Colon (tissue), 2 donors: ENCODE data around the gene ART5.
"Not testable (repeated sequence)": the region's sequence is repeated elsewhere in the genome, so short reads cannot be mapped to it uniquely, and the experiment has no call there.

Experiments used
- FAIRE-seq: peaks from 2 replicates; lab custom pipeline; 2012; peaks lifted over from hg19 to GRCh38; lab: Jason Lieb, UNC
- donor health status: control.
- donor health status: control.

The ART5 gene

DNA sequence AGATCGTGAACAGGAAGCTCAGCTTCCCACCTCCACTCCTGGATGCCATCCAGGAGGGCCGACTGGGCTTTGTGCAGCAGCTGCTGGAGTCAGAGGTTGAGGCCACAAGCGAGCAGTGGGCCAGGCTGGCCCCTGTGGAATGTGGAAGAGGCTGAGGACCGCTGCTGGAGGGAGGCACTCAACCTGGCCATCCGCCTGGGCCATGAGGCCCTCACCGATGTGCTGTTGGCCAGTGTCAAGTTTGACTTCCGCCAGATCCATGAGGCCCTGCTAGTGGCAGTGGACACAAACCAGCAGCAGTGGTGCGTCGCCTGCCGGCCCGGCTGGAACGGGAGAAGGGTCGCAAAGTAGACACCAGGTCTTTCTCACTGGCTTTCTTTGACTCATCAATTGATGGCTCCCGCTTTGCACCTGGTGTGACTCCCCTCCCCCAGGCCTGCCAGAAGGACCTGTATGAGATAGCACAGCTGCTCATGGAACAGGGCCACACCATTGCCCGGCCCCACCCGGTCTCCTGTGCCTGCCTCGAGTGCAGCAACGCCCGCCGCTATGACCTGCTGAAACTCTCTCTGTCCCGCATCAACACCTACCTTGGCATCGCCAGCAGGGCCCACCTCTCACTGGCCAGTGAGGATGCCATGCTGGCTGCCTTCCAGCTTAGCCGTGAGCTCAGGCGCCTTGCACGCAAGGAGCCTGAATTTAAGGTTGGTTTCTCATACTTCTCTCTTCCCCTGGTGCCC lies 24.9 kb downstream of the ART5 start:
- FAIRE-seq, result no peak

DNA sequence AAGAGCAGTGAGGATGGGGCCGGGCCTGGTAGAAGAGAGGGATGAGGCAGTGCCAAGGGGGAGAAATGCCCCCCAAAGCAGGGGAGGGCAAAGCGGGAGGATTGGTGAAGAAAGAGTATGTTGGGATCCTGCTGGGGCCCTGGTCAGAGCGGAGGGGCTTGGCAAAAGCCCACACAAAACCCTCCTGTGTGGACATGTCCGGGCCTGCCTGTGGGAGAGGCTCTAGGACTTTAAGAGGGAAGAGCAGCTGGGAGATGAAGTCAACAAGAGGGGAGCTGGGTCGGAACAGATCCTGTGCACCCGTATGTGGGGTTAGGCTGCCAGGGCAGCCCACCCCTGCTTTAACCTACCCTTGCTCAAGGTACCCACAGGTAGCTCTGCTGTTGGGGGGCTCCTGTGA lies 25.8 kb downstream of the ART5 start:
- no peak for FAIRE-seq

DNA sequence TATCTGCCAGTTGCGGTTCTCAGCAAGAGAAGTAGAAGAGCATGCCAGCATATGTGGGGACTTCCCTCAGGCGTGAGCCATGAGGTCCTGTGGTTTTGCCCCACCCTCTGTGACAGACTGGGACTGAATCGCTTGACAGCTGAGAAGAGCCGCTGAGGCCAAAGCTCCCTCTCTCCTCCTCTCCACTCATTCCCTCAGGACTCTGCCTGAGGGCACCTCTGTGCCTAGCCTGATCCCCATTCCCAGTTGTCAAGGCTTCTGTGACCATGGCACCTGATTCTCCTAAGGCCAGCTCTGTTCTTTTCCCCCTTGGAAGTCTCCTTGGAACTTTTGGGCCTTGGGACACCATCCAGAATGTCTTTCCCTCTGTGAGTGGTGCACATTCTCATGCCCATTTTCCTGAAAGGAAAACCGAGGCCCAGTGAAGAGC lies 27.0 kb downstream of the ART5 start:
- FAIRE-seq, result no peak

DNA sequence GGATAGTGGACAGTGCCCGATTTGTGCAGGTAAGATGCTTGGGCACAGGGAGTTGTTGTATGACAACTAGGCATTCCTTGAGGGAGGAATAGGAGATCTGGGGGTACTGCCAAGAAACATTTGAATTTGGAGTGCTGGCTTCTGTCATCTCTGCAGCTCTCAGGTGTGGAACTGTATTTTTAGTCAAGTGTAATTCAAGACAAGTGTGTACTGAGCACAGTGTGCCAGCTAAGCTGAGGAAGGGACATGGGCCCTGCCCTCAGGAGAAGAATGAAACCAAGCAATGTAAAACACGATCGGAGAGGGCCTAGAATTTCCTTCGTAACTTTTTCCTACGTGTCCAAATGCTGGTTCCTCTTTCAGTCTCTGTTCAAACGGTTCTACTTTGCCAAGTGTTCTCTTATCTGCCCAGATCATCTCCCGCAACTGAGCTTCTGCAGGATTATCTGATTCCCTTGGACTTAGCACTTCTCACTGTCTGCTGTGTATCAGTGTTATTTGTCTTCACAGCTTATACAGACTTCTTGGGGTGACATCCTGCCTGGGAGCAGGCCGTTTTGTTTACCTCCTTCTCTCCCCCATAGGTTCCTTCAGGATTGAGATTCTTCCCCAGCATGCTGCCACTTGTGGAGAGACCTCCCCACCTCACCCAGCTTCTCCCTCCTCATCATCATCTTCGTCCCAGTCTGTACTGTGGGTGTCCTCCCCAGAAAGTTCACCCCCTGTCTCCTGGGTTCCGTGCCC lies 27.6 kb downstream of the ART5 start:
- FAIRE-seq, result no peak

DNA sequence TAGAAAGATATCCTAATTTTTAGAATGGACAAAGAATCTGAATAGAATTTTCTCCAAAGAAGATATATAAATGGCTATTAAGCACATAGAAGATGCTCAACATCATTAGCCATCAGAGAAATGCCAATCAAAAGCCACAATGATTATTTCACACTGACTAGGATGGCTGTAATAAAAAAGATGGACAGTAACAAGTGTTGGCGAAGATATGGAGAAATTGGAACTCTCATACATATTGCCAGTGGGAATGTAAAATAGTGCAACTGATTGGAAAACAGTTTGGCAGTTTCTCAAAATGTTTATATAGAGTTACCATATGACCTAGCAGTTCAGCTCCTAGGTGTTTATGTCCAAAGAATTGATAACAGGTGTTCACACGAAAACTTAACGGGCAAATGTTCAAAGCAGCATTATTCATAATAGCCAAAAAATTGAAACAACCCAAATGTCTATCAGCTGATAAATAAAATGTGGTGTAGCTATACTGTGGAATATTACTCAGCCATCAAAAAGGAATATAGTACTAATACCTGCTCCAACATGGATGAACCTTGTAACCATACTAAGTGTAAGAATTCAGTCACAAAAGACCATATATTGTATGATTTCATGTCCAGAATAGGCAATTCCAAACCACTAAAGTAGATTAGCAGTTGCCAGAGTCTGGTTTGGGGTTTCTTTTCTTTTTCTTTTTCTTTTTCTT lies 29.7 kb downstream of the ART5 start:
- no peak for FAIRE-seq

DNA sequence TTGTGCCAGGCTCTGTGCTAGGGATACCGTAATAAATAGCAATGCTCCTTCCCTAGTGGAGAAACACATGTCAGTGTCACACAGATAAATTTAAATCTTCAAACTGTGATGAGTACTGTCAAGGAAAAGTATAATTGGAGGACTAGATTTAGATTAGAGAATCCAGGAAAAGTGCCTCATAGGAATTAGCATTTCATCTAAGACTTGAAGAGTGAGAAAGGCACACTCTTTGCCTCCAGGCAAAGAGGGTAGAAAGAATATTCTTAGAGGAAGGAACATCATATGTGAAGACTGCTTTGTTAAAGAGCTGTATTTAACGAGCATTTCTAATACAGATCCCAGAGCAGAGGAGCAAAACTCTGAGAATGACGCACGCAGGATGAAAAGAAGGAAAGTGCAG lies 30.9 kb downstream of the ART5 start:
- FAIRE-seq, result no peak

DNA sequence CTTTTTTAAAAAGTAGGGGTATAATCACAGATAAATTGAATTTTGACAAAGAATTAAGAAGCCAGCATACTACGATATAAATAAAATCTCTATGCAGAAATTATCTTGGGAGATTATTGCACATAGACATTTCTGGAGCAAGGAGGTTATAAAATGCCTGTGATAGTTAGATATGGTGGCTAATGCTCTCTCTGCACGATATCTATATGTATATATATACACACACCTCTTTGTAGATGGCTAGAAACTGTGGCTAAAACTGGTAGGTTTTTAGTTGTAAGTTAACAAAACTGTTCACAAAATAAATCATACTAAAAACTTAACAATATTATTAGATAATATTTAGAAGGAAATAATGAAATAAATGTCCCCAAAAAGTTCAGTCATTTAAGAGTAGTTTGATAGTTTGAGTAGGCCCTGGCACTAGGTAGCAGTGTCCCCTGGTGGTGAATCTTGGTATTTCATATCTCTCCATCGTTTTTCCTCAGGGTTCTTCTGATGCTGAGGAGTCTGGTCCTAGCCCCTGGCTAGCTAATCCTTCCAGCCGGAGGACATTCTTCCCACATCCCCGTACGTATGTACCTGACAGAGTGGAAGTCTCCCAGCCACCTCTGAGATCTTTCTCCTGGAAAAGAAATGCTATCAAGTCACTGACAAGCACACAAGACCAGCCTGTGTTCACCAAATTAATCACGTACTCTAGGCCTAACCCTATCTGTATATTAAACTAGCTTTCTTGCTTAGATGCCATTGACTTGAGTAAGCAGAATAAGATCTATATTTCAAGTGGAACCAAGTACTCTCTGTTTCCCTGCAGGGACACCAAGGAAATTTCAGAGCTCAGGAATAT lies 32.2 kb downstream of the ART5 start:
- FAIRE-seq, result no peak

DNA sequence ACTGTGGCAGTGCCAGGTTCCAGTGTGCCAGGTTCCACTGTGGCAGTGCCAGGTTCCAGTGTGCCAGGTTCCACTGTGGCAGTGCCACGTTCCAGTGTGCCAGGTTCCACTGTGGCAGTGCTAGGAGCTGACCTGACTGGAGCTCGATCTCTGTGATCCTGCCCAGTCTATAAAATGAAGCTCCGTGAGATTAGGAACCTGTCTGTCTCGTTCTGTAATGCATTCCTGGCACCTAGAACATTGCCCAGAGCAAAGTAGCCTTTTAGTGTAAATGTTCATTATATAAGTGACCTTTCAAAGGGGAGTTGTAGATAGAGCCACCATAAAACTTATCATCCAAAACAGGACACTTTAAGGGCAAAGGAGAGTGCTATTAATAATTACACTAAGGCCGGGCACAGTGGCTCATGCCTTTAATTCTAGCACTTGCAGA lies 36.0 kb downstream of the ART5 start:
- no peak for FAIRE-seq

DNA sequence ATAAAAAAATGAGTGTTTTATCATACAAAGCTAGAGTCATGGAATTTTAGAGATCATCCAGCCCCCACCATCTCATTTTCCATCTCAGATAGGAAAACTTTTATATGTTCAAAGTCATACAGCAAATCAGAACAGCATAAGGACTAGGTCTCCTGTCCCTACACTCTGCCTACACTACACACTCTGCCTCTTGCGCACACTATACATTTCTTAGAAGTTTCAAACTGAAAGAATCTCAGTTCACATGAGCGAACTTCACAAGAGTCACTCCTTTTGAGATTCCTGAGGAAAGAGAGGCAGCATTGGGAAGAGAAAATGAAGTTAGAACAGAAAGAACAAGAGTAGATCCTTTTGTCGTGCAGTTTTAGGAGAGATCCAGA lies 36.5 kb downstream of the ART5 start:
- no peak for FAIRE-seq

DNA sequence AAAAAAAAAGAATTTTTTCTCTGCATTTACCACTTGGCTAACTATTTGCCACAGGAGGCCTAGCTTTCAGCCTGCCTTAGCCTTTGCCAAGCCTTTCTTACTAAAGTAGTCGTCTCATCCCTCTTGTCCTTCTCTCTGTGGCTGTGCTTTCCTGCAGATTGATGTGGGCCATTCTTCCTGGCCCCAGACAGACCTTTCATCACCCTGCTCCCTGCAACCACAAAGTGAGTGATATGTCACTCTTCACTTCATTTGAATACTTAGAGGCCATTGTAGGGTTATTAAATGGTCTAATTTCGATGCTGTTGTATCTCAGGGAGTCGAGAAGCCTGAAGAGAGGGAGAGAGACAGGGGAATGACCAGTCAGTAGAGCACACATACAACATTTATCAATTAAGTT lies 37.6 kb downstream of the ART5 start:
- no peak for FAIRE-seq

DNA sequence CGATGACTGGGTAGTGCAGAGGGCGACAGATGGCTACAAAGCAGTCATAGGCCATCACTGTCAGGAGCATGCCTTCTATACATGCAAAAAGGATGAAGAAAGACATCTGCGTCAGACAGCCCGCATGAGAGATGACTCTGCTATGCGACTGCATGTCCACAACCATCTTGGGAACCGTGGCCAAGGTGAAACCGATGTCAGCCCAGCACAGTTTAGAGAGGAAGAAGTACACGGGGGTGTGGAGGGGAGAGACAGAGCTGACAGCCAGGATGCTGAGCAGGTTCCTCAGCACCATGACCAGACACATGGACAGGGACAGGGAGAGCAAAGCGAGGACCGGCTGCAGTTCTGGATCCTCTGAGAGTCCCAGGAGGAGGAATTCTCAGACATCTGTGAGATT lies 41.6 kb downstream of the ART5 start:
- not testable (repeated sequence) for FAIRE-seq

DNA sequence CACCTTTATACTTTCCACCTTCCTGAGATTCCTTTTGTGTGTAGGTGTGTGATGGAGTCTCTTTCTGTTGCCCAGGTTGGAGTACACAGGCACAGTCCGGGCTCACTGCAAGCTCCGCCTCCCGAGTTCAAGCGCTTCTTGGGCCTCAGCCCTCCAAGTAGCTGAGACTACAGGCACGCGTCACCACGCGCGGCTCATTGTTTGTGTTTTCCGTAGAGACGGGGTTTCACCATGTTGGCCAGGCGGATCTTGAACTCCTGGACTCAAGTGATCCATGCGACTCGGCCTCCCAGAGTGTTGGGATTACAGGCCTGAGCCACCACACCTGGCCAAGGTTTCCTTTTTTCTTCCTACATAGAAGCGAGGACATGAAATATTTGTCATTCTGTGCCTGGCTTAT lies 44.0 kb downstream of the ART5 start:
- not testable (repeated sequence) for FAIRE-seq

DNA sequence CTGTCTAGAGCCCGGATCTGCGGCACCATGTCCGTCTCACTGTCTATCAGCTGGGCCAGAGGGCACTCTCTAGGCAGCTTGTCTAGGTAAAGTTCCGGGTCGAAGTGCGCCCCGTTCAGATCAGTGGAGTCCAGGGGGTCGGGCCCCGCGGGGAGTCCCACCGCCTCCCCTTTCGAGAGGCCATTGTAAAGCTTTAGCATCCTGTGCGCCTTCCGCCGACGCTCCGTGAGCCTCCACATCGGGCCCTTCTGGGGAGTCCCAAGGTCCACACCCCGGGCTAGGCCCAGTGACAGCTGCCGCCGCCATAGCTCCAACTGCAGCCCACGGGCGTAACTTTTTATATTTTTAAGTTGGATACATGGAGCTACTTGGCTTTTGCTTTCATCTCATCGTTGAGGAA lies 50.5 kb downstream of the ART5 start:
- FAIRE-seq, result not testable (repeated sequence)

DNA sequence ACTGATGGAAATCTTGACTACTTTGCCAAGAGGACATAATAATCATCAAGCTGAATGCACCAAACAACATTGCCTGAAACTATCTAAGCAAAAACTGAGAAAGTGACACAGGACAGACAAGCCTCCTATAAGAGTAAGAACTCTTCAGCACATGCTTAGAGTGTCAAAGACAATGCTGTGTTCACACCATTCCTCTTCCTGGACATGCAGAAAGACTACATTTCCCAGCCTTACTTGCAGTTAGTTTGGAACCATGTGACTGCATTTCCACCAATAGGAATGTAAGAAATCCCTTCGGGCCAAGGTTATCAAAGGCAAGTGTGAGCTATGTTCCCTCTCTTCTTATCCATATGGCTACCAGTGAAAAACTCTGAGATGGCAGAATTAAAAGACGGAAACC lies 51.6 kb downstream of the ART5 start:
- not testable (repeated sequence) for FAIRE-seq

DNA sequence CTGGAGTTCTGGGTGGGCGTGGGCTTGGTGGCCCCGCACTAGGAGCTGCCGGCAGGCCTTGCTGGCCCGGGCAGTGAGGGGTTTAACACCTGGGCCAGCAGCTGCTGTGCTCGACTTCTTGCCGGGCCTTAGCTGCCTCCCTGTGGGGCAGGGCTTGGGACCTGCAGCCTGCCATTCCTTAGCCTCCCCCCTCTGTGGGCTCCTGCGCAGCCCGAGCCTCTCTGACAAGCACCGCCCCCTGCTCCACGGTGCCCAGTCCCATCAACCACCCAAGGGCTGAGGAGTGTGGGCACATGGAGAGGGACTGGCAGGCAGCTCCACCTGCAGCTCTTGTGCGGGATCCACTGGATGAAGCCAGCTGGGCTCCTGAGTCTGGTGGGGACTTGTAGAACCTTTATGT lies 53.0 kb downstream of the ART5 start:
- FAIRE-seq, result not testable (repeated sequence)
